Prostate gland (tissue), 2 donors: ENCODE data around the gene ATP9B.

Experiments
- POLR2A ChIP-seq: fragments of 450-650 bp; IDR thresholded peaks from one replicate; pipeline ENCODE4 v1.6.1; 2016; ENCODE audit warnings: antibody characterized with exemption, mild to moderate bottlenecking
- POLR2AphosphoS5 ChIP-seq: sonication (generic); formaldehyde crosslinking; IDR thresholded peaks from one replicate; pipeline ENCODE4 v1.6.1; 2017; ENCODE audit warnings: antibody characterized with exemption
- TF ChIP-seq, protein P1 (sequence below), 4 experiments: fragments of 200-600 bp in 2 of 4; fragments of 450-650 bp in 2 of 4; sonication (generic) in 2 of 4; IDR thresholded peaks; 1 replicate in 3 of 4; 2 replicates in 1 of 4; pipeline ENCODE4 v1.5.1; 2016 to 2019; ENCODE audit warnings: antibody characterized with exemption in 4 of 4, mild to moderate bottlenecking in 2 of 4, moderate library complexity in 2 of 4

- TF ChIP-seq, protein P1, sequence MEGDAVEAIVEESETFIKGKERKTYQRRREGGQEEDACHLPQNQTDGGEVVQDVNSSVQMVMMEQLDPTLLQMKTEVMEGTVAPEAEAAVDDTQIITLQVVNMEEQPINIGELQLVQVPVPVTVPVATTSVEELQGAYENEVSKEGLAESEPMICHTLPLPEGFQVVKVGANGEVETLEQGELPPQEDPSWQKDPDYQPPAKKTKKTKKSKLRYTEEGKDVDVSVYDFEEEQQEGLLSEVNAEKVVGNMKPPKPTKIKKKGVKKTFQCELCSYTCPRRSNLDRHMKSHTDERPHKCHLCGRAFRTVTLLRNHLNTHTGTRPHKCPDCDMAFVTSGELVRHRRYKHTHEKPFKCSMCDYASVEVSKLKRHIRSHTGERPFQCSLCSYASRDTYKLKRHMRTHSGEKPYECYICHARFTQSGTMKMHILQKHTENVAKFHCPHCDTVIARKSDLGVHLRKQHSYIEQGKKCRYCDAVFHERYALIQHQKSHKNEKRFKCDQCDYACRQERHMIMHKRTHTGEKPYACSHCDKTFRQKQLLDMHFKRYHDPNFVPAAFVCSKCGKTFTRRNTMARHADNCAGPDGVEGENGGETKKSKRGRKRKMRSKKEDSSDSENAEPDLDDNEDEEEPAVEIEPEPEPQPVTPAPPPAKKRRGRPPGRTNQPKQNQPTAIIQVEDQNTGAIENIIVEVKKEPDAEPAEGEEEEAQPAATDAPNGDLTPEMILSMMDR (IDR thresholded peaks at IDR 0.05) = no peak
- TF ChIP-seq POLR2A (no peak), POLR2AphosphoS5 (no peak)
These were observed 49.6 kb downstream of the ATP9B start for GRCh38 chr18:79118797-79119196.
